CD14-positive monocyte (primary cell): Measurements from ENCODE around the gene GJA3. TPM values are rescaled to one million over a fixed set of nuclear protein-coding genes. Genes with fewer than 3 reads are reported as not detected.

Experiments used
- DNase-seq, 3 donors: peaks; one replicate each; pipeline ENCODE4 v3.0.0-alpha.2; 2011 to 2022
- H2AFZ ChIP-seq: 2 replicates; pipeline ENCODE4 v1.6.0; 2012; ENCODE audit warnings: mild to moderate bottlenecking, low read depth, low read length, inconsistent platforms; ENCODE audit not compliant: insufficient read depth, poor library complexity, severe bottlenecking
- H3K27ac ChIP-seq, 2 donors: 1 replicate in 1 of 2; 2 replicates in 1 of 2; pipeline ENCODE4 v1.5.1; 2012 to 2013; ENCODE audit warnings: low read length in 2 of 2, control low read depth in 1 of 2, inconsistent platforms in 1 of 2, low read depth in 1 of 2, mild to moderate bottlenecking in 1 of 2
- H3K27me3 ChIP-seq, 2 donors: one replicate each; pipeline versions ENCODE4 v1.6.0 to v1.6.1; 2011 to 2013; ENCODE audit warnings: low read length in 2 of 2; ENCODE audit not compliant: control insufficient read depth in 2 of 2, insufficient read depth in 2 of 2
- H3K36me3 ChIP-seq, 2 donors: replicated peaks in 1 of 2; 1 replicate in 1 of 2; 2 replicates in 1 of 2; pipeline versions ENCODE4 v1.5.1 to v1.6.1; 2012 to 2013; ENCODE audit warnings: low read length in 2 of 2, control low read depth in 1 of 2, inconsistent platforms in 1 of 2, mild to moderate bottlenecking in 1 of 2; ENCODE audit not compliant: insufficient read depth in 2 of 2, control insufficient read depth in 1 of 2
- H3K4me1 ChIP-seq, 2 donors: 1 replicate in 1 of 2; 2 replicates in 1 of 2; pipeline versions ENCODE4 v1.5.1 to v1.6.1; 2012 to 2013; ENCODE audit warnings: low read length in 2 of 2, control low read depth in 1 of 2, inconsistent platforms in 1 of 2, mild to moderate bottlenecking in 1 of 2, moderate library complexity in 1 of 2; ENCODE audit not compliant: insufficient read depth in 2 of 2, control insufficient read depth in 1 of 2
- H3K4me2 ChIP-seq: replicated peaks from 2 replicates; pipeline ENCODE3; 2012; ENCODE audit warnings: low read length, moderate library complexity, mild to moderate bottlenecking; ENCODE audit not compliant: poor library complexity, severe bottlenecking; ENCODE audit errors: extremely low read depth
- H3K4me3 ChIP-seq, 3 experiments: fragments of 200-600 bp in 1 of 3; sonication (generic) in 1 of 3; replicated peaks in 1 of 3; 1 replicate in 2 of 3; 2 replicates in 1 of 3; pipeline ENCODE4 v1.5.1; 2011 to 2013; ENCODE audit warnings: low read length in 3 of 3, mild to moderate bottlenecking in 3 of 3, control low read depth in 2 of 3, low read depth in 2 of 3, inconsistent platforms in 1 of 3, moderate library complexity in 1 of 3
- H3K79me2 ChIP-seq: 2 replicates; pipeline ENCODE4 v1.6.0; 2012; ENCODE audit warnings: mild to moderate bottlenecking, control low read depth, inconsistent platforms, low read length, moderate library complexity; ENCODE audit not compliant: insufficient read depth
- H3K9ac ChIP-seq: 2 replicates; pipeline ENCODE4 v1.6.0; 2017; ENCODE audit warnings: low read length, mild to moderate bottlenecking; ENCODE audit not compliant: insufficient read depth, poor library complexity, severe bottlenecking
- H3K9me3 ChIP-seq, 2 donors: replicated peaks in 1 of 2; 1 replicate in 1 of 2; 2 replicates in 1 of 2; pipeline versions ENCODE4 v1.5.1 to v1.6.1; 2012 to 2013; ENCODE audit warnings: low read length in 2 of 2, control low read depth in 1 of 2; ENCODE audit not compliant: control insufficient read depth in 1 of 2, insufficient read depth in 1 of 2
- H4K20me1 ChIP-seq: 2 replicates; pipeline ENCODE4 v1.6.0; 2012; ENCODE audit warnings: mild to moderate bottlenecking, low read length, control low read depth, moderate library complexity; ENCODE audit not compliant: insufficient read depth
- H3K27ac Mint-ChIP-seq, 7 donors: one replicate each; pipeline ENCODE4 v1.8.0; 2020; ENCODE audit warnings: mild to moderate bottlenecking in 7 of 7, mixed read lengths in 7 of 7, moderate library complexity in 6 of 7, inconsistent platforms in 2 of 7
- H3K27me3 Mint-ChIP-seq, 3 donors: one replicate each; pipeline ENCODE4 v1.8.0; 2021 to 2022; ENCODE audit warnings: low read depth in 3 of 3, mild to moderate bottlenecking in 3 of 3, mixed read lengths in 3 of 3, moderate library complexity in 3 of 3, inconsistent platforms in 1 of 3
- H3K36me3 Mint-ChIP-seq, 2 donors: one replicate each; pipeline ENCODE4 v1.8.0; 2020; ENCODE audit warnings: mixed read lengths in 2 of 2, inconsistent platforms in 1 of 2, mild to moderate bottlenecking in 1 of 2
- H3K4me1 Mint-ChIP-seq: one replicate; pipeline ENCODE4 v1.8.0; 2020; ENCODE audit warnings: mild to moderate bottlenecking, mixed read lengths
- H3K4me3 Mint-ChIP-seq, 2 donors: one replicate each; pipeline ENCODE4 v1.8.0; 2020; ENCODE audit warnings: mild to moderate bottlenecking in 2 of 2, mixed read lengths in 2 of 2, moderate library complexity in 1 of 2
- H3K9me3 Mint-ChIP-seq, 7 donors: one replicate each; pipeline ENCODE4 v1.8.0; 2020 to 2022; ENCODE audit warnings: mixed read lengths in 7 of 7, mild to moderate bottlenecking in 6 of 7, moderate library complexity in 6 of 7, inconsistent platforms in 2 of 7
- CTCF ChIP-seq: fragments of 200-600 bp; IDR thresholded peaks from one replicate; pipeline ENCODE4 v1.8.0; 2022; ENCODE audit warnings: antibody characterized with exemption, mild to moderate bottlenecking
- WGBS: methylation state at CpG from one replicate; pipeline ENCODE4 v1.1.5; 2013; ENCODE audit warnings: missing lambda C conversion rate; ENCODE audit not compliant: insufficient coverage; 5-methylcytosine and 5-hydroxymethylcytosine counted together
- intact Hi-C, 2 donors: fragments of 100-400 bp; cut with micrococcal nuclease; formaldehyde crosslinking; loops; one replicate each; pipeline versions ENCODE4 v1.15.0 to v1.15.1; 2023
- polyA plus RNA-seq, 3 donors: library from polyadenylated mRNA; depleted of rRNA in 1 of 3; unstranded in 2 of 3; stranded (reverse) in 1 of 3; fragments of 300-500 nt in 2 of 3; fragments of >200 nt in 1 of 3; fragmentation: Illumina TruSeq in 2 of 3; gene quantifications; 1 replicate in 2 of 3; 2 replicates in 1 of 3; pipeline ENCODE4 v1.2.3, GENCODE V29; 2012 to 2021

The GJA3 gene
- polyA plus RNA-seq, 3 donors = not detected

- intact Hi-C loops = no loop called here
- Mint-ChIP-seq H3K36me3 (peaks cover 4 to 9% of the 10 kb centered on the region in 2 donors), H3K27ac (peak overlapping the region; percentile 0 to 79 (median 53)), H3K9me3 (peaks cover 5 to 20% (median 6%) of the 10 kb centered on the region in 7 donors), H3K4me1 (peaks cover 36% of the 10 kb centered on the region), H3K4me3 (peak overlapping the region in 1 of 2 donors; percentile 16), H3K27me3 (peaks cover 25 to 43% (median 33%) of the 10 kb centered on the region in 3 donors)
- H3K27ac ChIP-seq = peak overlapping the region in 1 of 2 donors; percentile 44
- peaks cover 21 to 27% of the 10 kb centered on the region in 2 donors for H3K27me3 ChIP-seq
- peak; percentile 78 to 93 (median 81) for DNase-seq
- H2AFZ ChIP-seq = peak overlapping the region; percentile 22
- H3K4me3 ChIP-seq = no peak overlapping the region
- H3K4me2 ChIP-seq = no peak overlapping the region
- H4K20me1 ChIP-seq = no peaks in the 10 kb centered on the region
- no peaks in the 10 kb centered on the region for H3K36me3 ChIP-seq
- TF ChIP-seq CTCF = peak; percentile 72
- H3K79me2 ChIP-seq = no peaks in the 10 kb centered on the region
- peaks cover 3 to 8% of the 10 kb centered on the region in 2 donors for H3K9me3 ChIP-seq
- H3K9ac ChIP-seq = no peak overlapping the region
- 83% methylated on average over 15 of the region's 28 CpGs for whole genome bisulfite sequencing
- peaks cover 37 to 40% of the 10 kb centered on the region in 2 donors for H3K4me1 ChIP-seq
These were observed 28.1 kb upstream of the GJA3 start for GRCh38 chr13:20188667-20189553.

GRCh38 chr13:20186771-20187170 is 25.9 kb upstream of the GJA3 start:
- Histone ChIP-seq H3K9ac (no peak overlapping the region), H3K9me3 (peaks cover 0 to 8% of the 10 kb centered on the region in 2 donors), H3K4me2 (no peak overlapping the region), H4K20me1 (no peaks in the 10 kb centered on the region), H3K79me2 (no peaks in the 10 kb centered on the region), H3K36me3 (no peaks in the 10 kb centered on the region), H3K27me3 (peaks cover 9 to 12% of the 10 kb centered on the region in 2 donors), H2AFZ (no peak overlapping the region), H3K4me3 (no peak overlapping the region), H3K27ac (no peak overlapping the region), H3K4me1 (peaks cover 19 to 21% of the 10 kb centered on the region in 2 donors)
- intact Hi-C loops = no loop called here
- peaks cover 5 to 9% (median 6%) of the 10 kb centered on the region in 7 donors for H3K9me3 Mint-ChIP-seq
- peaks cover 24% of the 10 kb centered on the region for H3K4me1 Mint-ChIP-seq
- TF ChIP-seq CTCF = no peak
- no peak for DNase-seq
- peaks cover 14 to 25% (median 17%) of the 10 kb centered on the region in 3 donors for H3K27me3 Mint-ChIP-seq
- peaks cover 2 to 9% of the 10 kb centered on the region in 2 donors for H3K36me3 Mint-ChIP-seq
- 75% methylated on average over 5 of the region's 6 CpGs for WGBS
- H3K4me3 Mint-ChIP-seq = no peak overlapping the region
- H3K27ac Mint-ChIP-seq = peak overlapping the region in 1 of 7 donors; percentile 16
